Activated T-cell treated with anti-CD3 and anti-CD28 coated beads, Interleukin-2, amount 50 U/mL, for 48 hours (primary cell): ENCODE measurements around the gene GGT6.
"Not testable (repeated sequence)": the region's sequence is repeated elsewhere in the genome, so short reads cannot be mapped to it uniquely, and the experiment has no call there.

Experiments
- DNase-seq, 2 experiments: peaks; one replicate each; pipeline ENCODE4 v3.0.0-alpha.2; 2020

GGT6 gene, protein sequence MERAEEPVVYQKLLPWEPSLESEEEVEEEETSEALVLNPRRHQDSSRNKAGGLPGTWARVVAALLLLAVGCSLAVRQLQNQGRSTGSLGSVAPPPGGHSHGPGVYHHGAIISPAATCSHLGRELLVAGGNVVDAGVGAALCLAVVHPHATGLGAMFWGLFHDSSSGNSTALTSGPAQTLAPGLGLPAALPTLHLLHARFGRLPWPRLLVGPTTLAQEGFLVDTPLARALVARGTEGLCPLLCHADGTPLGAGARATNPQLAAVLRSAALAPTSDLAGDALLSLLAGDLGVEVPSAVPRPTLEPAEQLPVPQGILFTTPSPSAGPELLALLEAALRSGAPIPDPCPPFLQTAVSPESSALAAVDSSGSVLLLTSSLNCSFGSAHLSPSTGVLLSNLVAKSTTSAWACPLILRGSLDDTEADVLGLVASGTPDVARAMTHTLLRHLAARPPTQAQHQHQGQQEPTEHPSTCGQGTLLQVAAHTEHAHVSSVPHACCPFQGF

DNA sequence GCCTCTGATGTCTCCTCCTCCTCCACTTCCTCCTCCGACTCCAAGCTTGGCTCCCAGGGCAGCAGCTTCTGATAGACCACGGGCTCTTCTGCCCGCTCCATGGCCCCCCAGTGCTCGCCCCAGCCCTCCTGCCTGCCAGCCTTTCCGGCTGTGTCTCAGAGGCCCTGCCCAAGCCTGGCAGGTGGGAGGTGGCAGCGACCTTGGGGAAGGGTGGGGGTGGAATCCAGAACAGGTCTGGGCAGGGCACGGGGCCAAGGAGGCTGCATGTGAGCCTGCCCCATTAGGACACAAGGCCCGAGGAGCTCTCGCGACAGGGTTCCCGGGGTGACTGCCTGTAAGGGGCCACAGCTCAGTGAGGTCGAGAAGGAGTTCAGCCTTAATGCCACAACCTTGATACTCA lies at the start of gene GGT6:
Gene GGT6, minus strand, starts transcription at position 157 of the 400 bp plus-strand sequence. Its CDS starts 56 bp downstream, at position 101.
- DNase-seq: no peak

DNA sequence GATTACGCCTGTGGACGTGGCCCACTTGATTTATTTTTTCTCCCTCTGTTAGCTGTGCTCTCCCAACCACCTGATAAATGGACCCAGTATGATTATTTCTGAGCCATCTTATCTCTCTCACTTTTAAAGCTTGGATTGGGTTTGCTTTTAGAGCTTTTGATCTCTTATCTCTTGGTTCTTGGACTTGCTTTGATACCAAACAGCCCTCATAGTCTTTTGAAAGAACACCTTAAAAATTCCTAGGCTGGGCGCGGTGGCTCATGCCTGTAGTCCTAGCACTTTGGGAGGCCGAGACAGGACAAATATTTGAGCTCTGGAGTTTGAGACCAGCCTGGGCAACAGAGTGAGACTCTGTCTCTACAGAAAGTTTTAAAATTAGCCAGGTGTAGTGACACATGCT lies 49.8 kb upstream of the GGT6 start:
- no peak for DNase-seq

DNA sequence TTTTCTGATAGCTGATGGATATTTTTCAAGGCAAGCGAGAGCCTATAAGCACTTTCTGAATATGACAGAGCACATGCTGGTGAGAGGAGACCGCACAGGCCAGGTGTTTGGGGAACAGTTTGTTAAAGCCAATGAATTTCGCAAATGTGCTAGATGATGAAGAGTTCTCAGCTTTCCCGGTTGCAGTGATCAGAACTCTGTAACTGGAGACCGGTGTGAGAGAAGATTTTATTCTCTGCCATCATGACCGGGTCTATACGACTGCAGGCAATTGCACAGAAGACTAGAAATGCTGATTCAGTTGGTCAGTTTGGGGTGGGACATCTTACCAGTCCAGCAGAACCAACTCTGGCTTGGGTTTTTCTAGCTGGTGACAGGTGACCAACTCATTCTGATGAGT lies 49.4 kb upstream of the GGT6 start:
- no peak for DNase-seq

DNA sequence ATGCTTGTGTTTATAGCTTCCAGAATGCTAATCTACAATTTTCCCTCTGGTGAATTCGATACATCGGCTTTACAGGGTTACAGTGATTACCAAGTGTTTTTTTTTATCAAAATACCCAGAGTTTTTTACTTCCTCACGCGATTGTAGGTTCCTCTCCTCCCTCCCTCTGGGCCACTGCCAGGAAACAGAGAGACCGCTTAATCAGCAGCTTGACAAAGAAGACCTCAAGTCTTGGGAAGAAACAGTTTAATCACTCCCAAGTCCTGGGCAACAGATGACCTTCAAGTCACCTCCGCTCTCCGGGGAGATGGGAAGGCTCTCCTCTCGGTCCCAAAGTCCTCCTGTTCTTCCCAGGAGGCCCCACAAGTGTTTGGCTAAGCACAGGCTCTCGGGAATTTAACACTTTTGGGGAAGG lies 47.4 kb upstream of the GGT6 start:
- no peak for DNase-seq

DNA sequence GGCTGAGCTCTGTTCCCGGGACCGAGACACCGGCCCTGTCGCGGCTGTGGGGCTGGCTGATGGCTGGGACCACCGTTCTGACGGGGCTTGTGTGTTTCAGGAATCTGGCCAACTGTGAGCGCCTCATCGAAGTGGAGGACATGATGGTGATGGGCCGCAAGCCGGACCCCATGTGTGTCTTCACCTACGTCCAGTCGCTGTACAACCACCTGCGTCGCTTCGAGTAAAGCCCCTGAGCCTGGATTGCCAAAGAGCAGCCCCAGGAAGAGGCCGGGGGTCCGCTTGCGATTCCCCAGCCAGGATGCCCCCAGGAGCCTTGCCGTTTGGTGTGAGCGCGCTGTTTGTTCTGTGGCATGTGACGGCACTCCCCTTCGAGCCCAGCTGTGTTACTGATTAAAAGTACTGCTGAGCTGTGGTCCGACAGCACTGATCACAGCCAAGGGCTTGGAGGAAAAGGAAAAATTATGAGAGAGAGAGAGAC lies 46.9 kb upstream of the GGT6 start:
- DNase-seq: no peak

DNA sequence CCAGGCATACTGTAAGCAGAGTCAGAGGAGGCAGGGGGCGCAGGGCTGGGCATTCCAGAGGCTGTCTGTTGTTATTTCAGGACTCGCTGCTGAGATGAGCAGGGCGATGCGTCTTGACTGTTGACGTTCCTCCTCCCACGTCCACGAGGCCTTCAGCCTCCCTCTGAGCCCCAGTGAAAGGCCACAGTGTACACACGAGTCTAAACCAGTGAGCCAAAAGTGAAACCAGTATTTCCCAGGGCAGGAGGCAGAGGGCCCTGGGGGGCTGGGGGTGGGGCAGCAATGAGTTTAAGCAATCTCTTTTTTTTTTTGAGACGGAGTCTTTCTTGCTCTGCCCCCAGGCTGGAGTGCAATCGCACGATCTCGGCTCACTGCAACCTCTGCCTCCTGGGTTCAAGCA lies 45.4 kb upstream of the GGT6 start:
- no peak for DNase-seq

DNA sequence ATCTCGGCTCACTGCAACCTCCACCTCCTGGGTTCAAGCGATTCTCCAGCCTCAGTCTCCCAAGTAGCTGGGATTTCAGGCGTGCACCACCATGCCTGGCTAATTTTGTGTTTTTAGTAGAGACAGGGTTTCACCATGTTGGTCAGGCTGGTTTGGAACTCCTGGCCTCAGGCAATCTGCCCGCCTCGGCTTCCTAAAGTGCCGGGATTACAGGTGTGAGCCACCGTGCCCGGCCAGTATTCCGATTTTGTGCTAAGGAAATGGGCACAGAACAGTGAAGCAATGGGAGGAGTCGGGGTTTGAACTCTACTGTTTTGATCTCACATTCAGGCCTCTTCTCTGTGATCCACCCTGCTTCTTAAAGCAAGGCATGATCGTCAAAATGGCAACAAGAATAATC lies 44.4 kb upstream of the GGT6 start:
- not testable (repeated sequence) for DNase-seq

DNA sequence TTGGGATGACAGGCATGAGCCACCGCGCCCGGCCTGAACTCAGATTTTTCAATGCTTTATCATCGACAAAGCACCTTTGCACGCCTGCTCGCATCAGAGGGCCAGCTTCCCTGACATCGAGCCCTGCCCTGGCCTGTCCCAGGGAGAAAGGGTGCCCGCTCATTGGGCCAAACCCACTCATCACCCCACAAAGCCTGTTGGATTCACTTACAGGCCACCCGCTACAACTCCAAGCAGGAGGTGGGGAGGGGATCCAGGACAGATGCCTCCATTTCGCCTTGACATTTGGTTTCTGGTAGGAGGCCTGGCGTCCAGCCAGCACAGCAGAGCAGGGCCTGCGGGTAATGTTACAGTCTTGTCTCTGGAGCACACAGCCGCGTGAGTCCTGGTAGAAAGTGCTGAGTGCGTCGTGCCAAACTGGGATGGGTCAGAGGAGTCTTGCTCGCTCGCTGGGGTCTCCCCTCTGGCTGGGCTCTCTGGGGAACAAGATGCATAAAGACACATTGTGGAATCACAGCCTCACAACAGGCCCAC lies 43.8 kb upstream of the GGT6 start:
- DNase-seq: no peak

DNA sequence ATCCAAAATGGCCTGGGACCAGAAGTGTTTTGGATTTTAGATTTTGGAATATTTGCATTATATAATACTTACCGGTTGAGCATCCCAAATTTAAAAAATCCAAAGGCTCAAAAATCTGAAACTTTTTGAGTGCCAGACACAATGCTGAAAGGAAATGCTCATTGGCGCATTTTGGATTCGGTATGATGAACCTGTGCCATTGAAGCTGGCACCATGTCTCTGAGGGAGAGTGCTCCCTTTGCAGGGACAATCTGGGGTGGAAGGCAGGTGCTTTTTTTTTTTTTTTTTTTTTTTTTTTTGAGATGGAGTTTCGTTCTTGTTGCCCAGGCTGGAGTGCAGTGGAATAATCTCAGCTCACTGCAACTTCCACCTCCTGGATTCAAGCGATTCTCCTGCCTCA lies 41.7 kb upstream of the GGT6 start:
- no peak for DNase-seq

DNA sequence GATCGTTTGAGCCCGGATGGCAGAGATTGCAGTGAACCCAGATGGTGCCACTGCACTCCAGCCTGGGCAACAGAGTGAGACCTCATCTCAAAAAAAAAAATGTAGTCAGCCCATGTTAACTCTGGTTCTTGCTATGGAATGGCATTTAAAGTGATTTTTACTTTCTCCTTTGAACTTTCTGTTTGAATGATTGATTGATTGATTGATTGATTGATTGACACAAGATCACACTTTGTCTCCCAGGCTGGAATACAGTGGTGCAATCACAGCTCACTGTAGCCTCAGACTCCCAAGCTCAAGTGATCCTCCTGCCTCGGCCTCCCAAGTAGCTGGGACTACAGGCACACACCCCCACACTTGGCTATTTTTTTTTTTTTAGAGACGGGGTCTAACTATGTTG lies 40.9 kb upstream of the GGT6 start:
- no peak for DNase-seq

DNA sequence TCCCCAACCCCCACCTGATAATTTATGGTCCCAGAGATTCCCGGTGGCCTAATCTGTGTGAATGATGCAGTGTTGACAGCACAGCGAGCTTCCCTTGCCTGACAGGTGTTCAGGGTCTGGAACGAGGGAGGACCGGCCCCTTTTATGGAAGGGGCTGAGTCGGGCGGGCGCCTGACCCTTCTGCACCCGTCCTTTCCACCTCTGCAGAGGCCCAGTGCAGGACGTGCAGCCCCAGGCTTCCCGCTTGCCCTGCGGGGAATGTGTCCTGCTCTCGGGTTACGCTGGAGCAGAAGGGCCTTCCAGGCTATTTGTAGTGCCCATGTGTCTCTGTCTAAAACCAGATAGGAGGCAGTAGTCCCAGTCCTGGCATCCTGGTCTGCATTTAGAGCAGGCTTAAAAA lies 40.2 kb upstream of the GGT6 start:
- DNase-seq: no peak

DNA sequence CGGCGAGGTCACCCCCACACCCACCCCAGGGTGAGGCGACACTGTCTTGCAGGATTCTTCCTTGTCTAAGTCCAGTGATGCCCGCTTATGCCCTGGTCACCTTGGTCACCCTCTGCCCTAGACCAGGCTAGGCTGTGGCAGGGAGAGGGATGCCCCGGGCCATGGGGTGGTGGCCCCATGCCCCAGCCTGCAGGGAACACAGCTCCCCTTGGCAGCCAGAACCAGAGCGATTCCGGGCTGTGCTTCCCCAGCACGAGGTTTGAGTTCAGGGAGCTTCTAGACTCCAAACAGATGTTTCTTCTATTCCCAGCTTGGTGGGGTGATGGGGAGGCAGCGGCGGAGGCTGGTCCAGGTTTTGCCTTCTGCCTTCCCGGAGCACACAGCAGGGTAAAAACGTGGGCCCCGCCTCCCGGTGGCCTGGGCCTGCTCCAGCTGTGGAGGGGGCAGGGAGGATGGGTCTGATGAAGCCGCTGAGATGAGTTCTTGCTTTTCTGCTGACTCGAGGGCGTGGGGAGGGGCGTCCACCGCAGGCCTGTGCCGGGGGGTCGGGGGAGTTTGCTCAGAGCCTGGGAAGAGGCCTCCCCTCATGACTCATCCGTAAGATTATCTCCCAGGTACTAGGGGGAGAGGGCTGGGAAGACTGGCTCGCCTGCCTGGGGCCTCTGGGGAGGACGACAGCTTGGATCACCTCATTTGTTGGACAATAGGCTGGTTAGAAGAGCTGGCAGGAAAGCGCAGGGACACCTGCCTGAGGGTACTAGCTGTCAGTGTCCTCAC lies 39.3 kb upstream of the GGT6 start:
- DNase-seq: no peak

DNA sequence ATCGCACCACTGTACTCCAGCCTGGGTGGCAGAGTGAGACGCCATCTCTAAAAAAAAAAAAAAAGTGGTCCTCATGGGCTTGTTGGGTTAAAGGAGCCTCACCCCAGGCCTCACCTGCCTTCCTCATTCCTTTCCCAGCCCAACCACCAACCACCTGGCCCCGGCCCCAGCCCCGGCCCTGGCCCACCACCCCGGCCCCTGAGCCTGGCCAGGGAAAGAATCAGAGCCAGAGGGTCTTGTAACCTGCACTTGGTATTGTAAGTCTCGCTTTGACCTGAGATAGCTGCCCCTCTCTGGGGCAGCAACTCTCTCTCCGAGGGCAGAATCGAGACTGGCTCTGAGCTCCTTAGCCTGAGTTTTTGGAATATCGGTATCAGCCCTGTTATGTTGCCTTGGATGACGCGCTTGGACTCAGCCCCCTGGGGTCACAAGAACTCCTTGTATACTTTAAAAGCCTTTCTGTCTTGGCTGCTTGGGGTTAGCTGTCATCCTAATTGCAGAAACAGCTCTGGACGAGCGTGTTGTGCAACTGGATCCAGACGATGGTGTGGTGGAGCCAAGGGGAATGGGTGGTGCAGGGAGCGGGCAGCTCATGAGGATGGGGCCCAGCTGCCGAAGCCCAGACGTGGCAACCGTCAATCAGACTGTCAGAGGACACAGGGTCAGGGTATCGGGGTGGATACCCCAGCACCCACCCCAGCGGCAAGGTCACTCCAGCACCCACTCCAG lies 38.6 kb upstream of the GGT6 start:
- DNase-seq: no peak

DNA sequence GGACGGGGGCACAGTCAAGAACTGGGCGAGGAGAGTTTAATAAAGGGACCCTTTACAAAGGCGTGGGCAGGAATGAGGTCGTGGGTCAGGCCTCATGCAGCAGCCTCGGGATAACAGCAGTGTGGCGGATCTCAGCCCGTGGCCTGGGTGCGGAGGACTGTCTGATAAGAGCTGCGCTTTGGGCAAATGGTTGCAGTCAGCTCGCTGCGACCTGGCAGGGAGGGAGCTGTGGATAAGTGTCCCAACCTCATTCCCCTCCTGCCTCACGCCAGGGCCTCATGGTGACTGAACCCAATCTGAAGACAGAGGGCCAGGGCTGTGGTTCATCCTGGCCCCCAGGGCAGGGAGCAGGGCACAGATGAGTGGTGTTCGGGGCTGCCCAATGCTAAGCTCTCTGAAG lies 37.6 kb upstream of the GGT6 start:
- DNase-seq: no peak

DNA sequence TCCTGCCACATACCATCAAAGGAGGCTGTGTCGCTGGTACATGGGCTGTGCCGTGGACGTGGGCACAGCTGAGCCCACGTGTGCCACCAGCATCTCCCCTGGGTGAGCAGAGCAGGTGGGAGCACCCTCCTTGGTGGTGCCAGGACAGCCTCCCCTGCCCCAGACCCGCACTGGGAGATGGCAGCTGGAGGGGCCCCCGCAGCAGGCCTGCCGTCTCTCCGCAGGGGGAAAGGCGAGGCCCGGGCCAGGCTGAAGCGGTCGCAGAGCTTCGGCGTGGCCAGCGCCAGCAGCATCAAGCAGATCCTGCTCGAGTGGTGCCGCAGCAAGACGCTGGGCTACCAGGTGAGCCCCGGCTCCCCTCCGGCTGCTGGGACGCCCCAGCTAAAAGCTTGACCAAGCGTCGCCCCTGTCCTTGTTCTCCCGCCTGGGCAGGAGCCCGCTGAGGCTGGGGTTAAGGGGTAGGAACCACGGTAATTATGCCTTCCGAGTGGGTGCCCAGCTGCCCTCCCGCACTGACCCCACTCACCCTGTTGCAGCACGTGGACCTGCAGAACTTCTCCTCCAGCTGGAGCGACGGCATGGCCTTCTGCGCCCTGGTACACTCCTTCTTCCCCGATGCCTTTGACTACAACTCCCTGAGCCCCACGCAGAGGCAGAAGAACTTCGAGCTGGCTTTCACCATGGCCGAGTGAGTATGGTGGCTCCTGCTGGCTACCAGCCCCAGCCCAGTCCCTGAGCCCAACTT lies 36.4 kb upstream of the GGT6 start:
- no peak for DNase-seq

DNA sequence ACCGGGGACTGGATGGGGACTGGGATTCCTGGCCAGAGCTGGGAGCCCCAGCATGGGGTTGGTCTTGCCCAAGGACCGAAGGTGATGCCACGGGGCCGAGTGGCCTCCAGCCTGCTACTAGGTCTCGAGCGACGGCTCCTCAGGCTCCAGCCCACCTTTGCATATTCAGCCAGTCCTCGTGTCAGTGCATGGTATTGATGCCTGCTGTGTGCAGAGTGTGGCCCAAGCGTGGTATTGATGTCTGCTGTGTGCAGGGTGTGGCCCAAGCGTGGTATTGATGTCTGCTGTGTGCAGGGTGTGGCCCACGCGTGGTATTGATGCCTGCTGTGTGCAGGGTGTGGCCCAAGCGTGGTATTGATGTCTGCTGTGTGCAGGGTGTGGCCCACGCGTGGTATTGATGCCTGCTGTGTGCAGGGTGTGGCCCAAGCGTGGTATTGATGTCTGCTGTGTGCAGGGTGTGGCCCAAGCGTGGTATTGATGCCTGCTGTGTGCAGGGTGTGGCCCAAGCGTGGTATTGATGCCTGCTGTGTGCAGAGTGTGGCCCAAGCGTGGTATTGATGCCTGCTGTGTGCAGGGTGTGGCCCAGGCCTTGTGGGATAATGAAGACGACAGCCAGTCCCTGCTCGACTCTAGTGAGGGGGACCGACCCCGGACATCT lies 35.4 kb upstream of the GGT6 start:
- DNase-seq: not testable (repeated sequence)

DNA sequence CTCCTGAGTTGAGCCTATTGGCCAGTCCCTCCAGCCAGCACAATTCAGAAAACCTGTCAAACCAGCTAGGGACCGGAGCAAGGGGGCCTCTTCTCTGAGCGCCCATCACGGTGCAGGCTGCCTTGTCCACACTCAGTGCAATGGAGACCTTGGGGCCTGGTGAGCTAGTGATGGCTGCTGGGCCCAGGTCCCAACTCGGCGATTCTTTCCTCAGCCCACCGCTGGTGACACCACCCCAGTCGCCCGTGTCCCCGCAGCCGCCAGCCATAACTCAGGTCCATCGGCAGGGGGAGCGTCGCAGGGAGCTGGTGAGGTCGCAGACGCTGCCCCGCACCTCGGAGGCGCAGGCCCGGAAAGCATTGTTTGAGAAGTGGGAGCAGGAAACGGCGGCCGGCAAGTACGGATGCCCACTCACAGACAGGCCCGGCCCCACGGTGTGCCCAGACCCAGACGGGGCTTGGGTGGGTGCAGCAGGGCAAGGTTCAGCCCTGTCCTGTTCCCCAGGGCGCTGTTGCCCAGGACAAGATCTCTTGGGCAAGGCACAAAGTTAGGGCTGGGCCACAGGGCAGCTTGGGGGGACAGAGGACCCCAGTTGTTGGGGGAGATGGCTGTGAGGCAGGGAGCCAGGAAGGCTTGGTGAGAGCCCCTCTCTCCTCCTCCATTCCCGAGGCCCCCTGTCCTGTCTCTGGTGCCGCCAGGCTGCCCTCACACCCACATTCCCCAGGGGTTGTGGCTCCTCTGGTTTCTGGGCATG lies 34.7 kb upstream of the GGT6 start:
- peak; percentile 62 to 70 for DNase-seq

DNA sequence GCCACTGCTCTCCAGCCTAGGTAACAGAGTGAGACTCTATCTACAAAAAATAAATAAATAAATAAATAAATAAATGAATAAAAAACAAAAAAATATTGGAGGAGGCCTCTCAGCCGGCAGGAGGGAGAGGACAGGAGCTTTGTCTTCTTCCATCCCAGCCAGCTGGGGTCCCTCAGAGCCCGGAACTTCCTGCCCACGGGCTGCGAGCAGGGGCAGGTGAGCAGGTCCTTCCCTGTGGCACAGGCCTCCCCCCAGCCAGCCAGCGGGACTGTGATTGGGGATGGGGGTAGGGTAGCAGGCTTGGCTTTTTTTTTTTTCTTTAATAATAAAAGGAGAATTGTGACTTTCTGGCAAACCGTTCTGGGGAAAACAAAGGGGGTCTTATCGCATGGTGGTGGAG lies 34.0 kb upstream of the GGT6 start:
- DNase-seq: no peak

DNA sequence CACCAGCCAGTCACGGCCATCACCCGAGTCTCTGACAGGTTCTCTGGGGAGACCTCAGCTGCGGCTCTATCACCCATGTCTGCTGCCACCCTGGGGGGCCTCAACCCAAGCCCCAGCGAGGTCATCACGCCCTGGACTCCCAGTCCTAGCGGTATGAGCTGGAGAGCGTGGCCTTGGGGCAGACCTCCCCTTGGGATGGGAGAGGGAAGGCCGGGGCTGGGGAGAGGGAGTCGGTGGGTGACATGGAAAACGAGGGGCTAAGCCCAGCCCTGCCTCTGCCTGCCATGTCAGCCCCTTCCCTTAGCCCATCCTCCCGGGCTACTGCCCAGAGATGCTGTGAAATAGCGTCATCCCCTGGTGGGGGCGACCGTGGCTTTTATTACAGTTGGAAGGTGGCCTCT lies 32.6 kb upstream of the GGT6 start:
- DNase-seq: no peak

DNA sequence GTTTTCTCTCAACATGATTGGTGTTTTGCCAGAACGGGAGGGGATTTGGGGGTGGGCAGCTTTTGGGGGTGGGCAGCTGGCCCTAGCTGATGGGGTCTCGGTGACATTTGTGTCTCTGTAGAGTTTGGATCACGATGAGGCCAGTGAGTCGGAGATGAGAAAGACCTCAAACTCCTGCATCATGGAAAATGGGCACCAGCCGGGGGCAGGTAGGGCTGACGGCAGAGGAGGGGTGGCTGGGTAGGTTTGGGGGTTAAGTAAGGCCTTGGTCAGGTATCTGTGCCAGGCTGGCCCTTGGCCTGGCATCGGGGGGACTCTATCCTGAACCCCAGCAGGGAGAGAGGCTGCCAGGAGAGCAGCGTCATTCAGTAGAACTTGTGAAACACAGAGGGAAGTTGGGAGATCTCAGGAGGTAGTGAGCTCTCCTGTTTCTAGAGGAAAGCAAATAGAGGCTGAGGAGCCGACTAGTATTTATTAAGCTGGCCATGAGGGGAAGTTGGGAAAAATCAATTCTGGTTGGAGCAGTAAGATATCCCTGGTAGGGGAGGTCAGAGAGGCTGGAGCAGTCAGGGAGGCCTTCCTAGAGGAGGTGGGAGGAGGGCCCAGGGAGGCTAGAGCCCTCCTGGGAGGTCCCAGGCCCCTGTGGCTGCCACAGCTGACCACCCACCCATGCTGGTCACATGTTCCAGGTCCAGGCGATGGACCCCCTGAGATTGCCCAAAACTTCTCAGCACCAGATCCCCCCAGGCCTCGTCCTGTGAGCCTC lies 32.0 kb upstream of the GGT6 start:
- DNase-seq: no peak
